Liver (tissue), 9 donors: ENCODE data around the gene ZFP2. TPM values are rescaled to one million over a fixed set of nuclear protein-coding genes. Genes with fewer than 3 reads are reported as not detected.

Experiments
- DNase-seq: peaks from one replicate; pipeline ENCODE4 v3.0.0-alpha.2; 2017; ENCODE audit warnings: low spot score
- H3K27ac ChIP-seq, 2 donors: one replicate each; pipeline ENCODE4 v1.7.0; 2013; ENCODE audit warnings: inconsistent platforms in 2 of 2, low read length in 2 of 2, control low read depth in 1 of 2, low read depth in 1 of 2, mild to moderate bottlenecking in 1 of 2
- H3K27me3 ChIP-seq, 4 donors: one replicate each; pipeline versions ENCODE4 v1.6.1 to v1.7.0; 2013; ENCODE audit warnings: low read length in 3 of 4, inconsistent platforms in 1 of 4, mild to moderate bottlenecking in 1 of 4, moderate library complexity in 1 of 4; ENCODE audit not compliant: control insufficient read depth in 4 of 4, insufficient read depth in 4 of 4
- H3K36me3 ChIP-seq, 4 donors: one replicate each; pipeline versions ENCODE4 v1.6.1 to v1.7.0; 2013; ENCODE audit warnings: low read length in 3 of 4, mild to moderate bottlenecking in 3 of 4, low read depth in 1 of 4, moderate library complexity in 1 of 4; ENCODE audit not compliant: control insufficient read depth in 4 of 4, insufficient read depth in 3 of 4
- H3K4me1 ChIP-seq, 4 donors: one replicate each; pipeline versions ENCODE4 v1.6.1 to v1.7.0; 2013; ENCODE audit warnings: low read length in 3 of 4, mild to moderate bottlenecking in 3 of 4, moderate library complexity in 1 of 4; ENCODE audit not compliant: control insufficient read depth in 4 of 4, insufficient read depth in 4 of 4
- H3K4me3 ChIP-seq, 3 donors: one replicate each; pipeline versions ENCODE4 v1.6.1 to v1.7.0; 2013; ENCODE audit warnings: low read length in 3 of 3, control low read depth in 1 of 3, low read depth in 1 of 3, mild to moderate bottlenecking in 1 of 3
- H3K9ac ChIP-seq, 2 donors: one replicate each; pipeline ENCODE4 v1.7.0; 2013; ENCODE audit warnings: low read length in 2 of 2, mild to moderate bottlenecking in 2 of 2, moderate library complexity in 2 of 2, control low read depth in 1 of 2, low read depth in 1 of 2
- H3K9me3 ChIP-seq, 4 donors: one replicate each; pipeline versions ENCODE4 v1.6.1 to v1.7.0; 2013; ENCODE audit warnings: low read length in 3 of 4; ENCODE audit not compliant: control insufficient read depth in 4 of 4
- CTCF ChIP-seq: fragments of 150-350 bp; IDR thresholded peaks from 2 replicates; pipeline ENCODE4 v1.5.1; 2017; ENCODE audit warnings: improper control_type of control experiment, low read depth, low read length; ENCODE audit not compliant: missing input control
- GABPA ChIP-seq, 2 donors: IDR thresholded peaks in 1 of 2; conservative IDR thresholded peaks in 1 of 2; 2 replicates each; pipeline ENCODE4 v1.6.1; 2016; ENCODE audit warnings: antibody characterized with exemption in 2 of 2, mild to moderate bottlenecking in 1 of 2, moderate library complexity in 1 of 2
- HNF4G ChIP-seq: IDR thresholded peaks from 2 replicates; pipeline ENCODE4 v1.6.1; 2016; ENCODE audit warnings: antibody characterized with exemption
- NR2F2 ChIP-seq: IDR thresholded peaks from 2 replicates; pipeline ENCODE4 v1.6.1; 2016; ENCODE audit warnings: antibody characterized with exemption
- RAD21 ChIP-seq, 2 donors: IDR thresholded peaks; 2 replicates each; pipeline ENCODE4 v1.6.1; 2016; ENCODE audit warnings: antibody characterized with exemption in 2 of 2, mild to moderate bottlenecking in 2 of 2
- REST ChIP-seq: IDR thresholded peaks from 2 replicates; pipeline ENCODE4 v1.6.1; 2016; ENCODE audit warnings: antibody characterized with exemption, mild to moderate bottlenecking
- SP1 ChIP-seq: IDR thresholded peaks from 2 replicates; pipeline ENCODE4 v1.6.1; 2018; ENCODE audit warnings: antibody characterized with exemption, mild to moderate bottlenecking
- TAF1 ChIP-seq: conservative IDR thresholded peaks from 2 replicates; pipeline ENCODE4 v1.6.1; 2016; ENCODE audit warnings: antibody characterized with exemption, mild to moderate bottlenecking
- YY1 ChIP-seq: IDR thresholded peaks from 2 replicates; pipeline ENCODE4 v1.6.1; 2016; ENCODE audit warnings: antibody characterized with exemption, mild to moderate bottlenecking
- ZBTB33 ChIP-seq: IDR thresholded peaks from 2 replicates; pipeline ENCODE4 v1.6.1; 2016; ENCODE audit warnings: antibody characterized with exemption
- WGBS: extraction: QIAGEN DNeasy Blood & Tissue Kit; methylation state at CpG from one replicate; pipeline ENCODE4 v1.1.7; 2013; 5-methylcytosine and 5-hydroxymethylcytosine counted together
- polyA plus RNA-seq, 2 donors: library from polyadenylated mRNA; stranded (reverse) in 1 of 2; unstranded in 1 of 2; fragments of 200-250 nt in 1 of 2; fragments of >200 nt in 1 of 2; fragmentation: Nextera tagmentation in 1 of 2; extraction: Ambion mirVana in 1 of 2; gene quantifications; one replicate each; pipeline versions ENCODE4 v1.2.1 to v1.2.3, GENCODE V29; 2013 to 2015
- total RNA-seq, 2 donors: library from RNA; depleted of rRNA; stranded (reverse); fragments of >200 nt; gene quantifications; one replicate each; pipeline ENCODE4 v1.2.3, GENCODE V29; 2014
- donor health status: healthy.
- donor health status: healthy.
- donor health status: healthy.
- donor health status: healthy.
- donor health status: healthy.

The ZFP2 gene
- total and polyA plus RNA-seq, 4 donors: 0.22 to 0.56 (median 0.49) TPM

GRCh38 chr5:178866946-178867345 is 28.8 kb upstream of the ZFP2 start:
- H3K36me3 ChIP-seq: peaks cover 23 to 75% (median 57%) of the 10 kb centered on the region in 4 donors
- H3K27ac ChIP-seq: no peak overlapping the region
- DNase-seq: no peak
- peaks cover 15 to 31% (median 20%) of the 10 kb centered on the region in 4 donors for H3K9me3 ChIP-seq
- no peaks in the 10 kb centered on the region for H3K4me1 ChIP-seq
- no peaks in the 10 kb centered on the region for H3K27me3 ChIP-seq
- H3K9ac ChIP-seq: no peak overlapping the region
- TF ChIP-seq RAD21 (IDR thresholded peaks at IDR 0.05) (no peak), REST (no peak), NR2F2 (no peak), SP1 (no peak), HNF4G (no peak), ZBTB33 (no peak), CTCF (no peak), GABPA (IDR thresholded peaks at IDR 0.05 in 1 of 2, conservative IDR thresholded peaks at IDR 0.05 in 1 of 2) (no peak)
- no peak overlapping the region for H3K4me3 ChIP-seq
- 81% methylated on average over 4 of the region's 4 CpGs for WGBS

GRCh38 chr5:178869577-178869976 is 26.1 kb upstream of the ZFP2 start:
- H3K9ac ChIP-seq: no peak overlapping the region
- no peaks in the 10 kb centered on the region for H3K4me1 ChIP-seq
- H3K27ac ChIP-seq: no peak overlapping the region
- peak overlapping the region in 2 of 3 donors; percentile 1 to 11 for H3K4me3 ChIP-seq
- 86% methylated on average over 8 of the region's 8 CpGs for WGBS
- TF ChIP-seq YY1: no peak
- TF ChIP-seq REST: no peak
- no peak for TF ChIP-seq TAF1
- no peaks in the 10 kb centered on the region for H3K27me3 ChIP-seq
- no peak for DNase-seq
- peaks cover 22 to 79% (median 70%) of the 10 kb centered on the region in 4 donors for H3K36me3 ChIP-seq
- H3K9me3 ChIP-seq: peaks cover 23 to 52% (median 27%) of the 10 kb centered on the region in 4 donors
